ENCODE results near the gene LRIG3. TPM values are rescaled to one million over a fixed set of nuclear protein-coding genes. Genes with fewer than 3 reads are reported as not detected.

The LRIG3 gene
- total and polyA plus RNA-seq, 7 donors: 1.4 to 5.1 (median 2.9) TPM

DNA sequence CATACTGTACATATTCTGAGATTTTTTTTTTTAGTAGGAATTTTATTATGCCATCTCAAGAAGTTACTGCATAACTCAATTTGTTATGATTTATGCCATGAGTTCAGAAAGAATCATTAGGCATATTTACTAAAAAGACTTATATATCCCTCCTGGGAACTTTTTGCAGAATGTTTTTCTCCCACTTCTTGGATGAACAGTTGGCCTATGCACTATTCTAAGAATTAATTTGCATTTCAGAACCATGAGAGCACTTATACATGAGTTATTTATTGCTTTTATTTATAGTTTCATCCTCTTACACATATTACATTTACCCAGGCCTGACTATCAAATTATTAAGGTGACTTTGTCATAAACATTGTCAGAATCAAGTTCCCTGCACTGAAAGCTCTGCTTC lies 6.3 kb upstream of the LRIG3 start:
- ATAC-seq: no peak

DNA sequence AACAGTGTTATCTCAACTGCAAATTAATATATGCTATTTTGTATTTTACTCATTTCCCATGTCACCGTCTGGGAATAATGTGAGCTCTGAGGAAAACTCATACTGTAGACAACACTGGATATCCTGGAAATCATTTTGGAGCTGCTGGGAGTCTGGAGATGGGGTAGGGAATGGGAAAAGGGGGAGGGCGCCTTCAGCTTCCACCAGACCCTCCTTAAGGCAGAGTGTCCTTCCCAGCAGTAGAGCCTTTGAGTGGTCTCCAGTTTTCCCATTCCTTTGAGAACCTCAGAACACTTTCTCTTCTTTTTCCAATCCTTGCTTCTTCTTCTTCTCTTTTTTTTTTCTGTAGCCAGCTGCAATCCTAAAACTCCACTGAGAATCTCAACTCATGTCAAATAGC lies 5.4 kb upstream of the LRIG3 start:
- H3K36me3 ChIP-seq (ENCODE audit: insufficient read depth in 1 of 2, low read depth in 1 of 2): no peaks in the 10 kb centered on the region

More for the DNA sequence above, 6.3 kb upstream of the LRIG3 start:
- Histone ChIP-seq H3K27me3 (ENCODE audit: insufficient read depth in 3 of 3, low read length in 2 of 3) (no peaks in the 10 kb centered on the region), H3K36me3 (ENCODE audit: insufficient read depth in 1 of 2, low read depth in 1 of 2) (no peaks in the 10 kb centered on the region), H3K4me1 (no peaks in the 10 kb centered on the region), H3K27ac (no peak overlapping the region), H3K9me3 (no peaks in the 10 kb centered on the region), H3K4me3 (no peak overlapping the region)
- no peak for DNase-seq
- TF ChIP-seq, protein P1, sequence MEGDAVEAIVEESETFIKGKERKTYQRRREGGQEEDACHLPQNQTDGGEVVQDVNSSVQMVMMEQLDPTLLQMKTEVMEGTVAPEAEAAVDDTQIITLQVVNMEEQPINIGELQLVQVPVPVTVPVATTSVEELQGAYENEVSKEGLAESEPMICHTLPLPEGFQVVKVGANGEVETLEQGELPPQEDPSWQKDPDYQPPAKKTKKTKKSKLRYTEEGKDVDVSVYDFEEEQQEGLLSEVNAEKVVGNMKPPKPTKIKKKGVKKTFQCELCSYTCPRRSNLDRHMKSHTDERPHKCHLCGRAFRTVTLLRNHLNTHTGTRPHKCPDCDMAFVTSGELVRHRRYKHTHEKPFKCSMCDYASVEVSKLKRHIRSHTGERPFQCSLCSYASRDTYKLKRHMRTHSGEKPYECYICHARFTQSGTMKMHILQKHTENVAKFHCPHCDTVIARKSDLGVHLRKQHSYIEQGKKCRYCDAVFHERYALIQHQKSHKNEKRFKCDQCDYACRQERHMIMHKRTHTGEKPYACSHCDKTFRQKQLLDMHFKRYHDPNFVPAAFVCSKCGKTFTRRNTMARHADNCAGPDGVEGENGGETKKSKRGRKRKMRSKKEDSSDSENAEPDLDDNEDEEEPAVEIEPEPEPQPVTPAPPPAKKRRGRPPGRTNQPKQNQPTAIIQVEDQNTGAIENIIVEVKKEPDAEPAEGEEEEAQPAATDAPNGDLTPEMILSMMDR (IDR thresholded peaks at IDR 0.05): no peak
- intact Hi-C loops (cut with DNase I): no loop called here

DNA sequence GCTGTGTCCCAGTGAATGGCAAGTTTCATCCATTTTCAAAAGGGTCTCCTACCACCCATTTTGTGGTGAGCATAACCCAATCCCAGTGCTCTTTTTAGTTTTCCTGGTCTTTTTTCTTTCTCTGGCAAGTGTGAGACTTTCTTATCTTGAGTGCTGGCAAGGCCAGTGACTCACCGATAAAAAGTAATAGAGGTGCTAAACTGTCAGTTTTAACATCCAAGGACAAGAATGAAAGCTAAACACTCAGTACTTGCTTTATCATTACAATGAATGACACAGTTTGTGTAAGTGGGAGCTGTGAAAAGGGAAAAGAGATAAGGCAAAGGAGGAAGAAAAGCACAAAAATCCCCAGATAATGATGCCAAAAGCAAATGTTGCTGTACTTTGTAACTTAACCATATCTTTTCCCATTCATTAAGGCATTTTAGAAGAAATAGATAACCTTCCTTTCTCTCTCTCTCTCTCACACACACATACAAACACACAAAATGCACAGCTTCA lies 4.9 kb upstream of the LRIG3 start:
- H3K4me3 ChIP-seq: no peak overlapping the region
- no peaks in the 10 kb centered on the region for H3K27me3 ChIP-seq (ENCODE audit: insufficient read depth in 3 of 3, low read length in 2 of 3)
- H3K9me3 ChIP-seq: no peaks in the 10 kb centered on the region
- intact Hi-C loops (cut with DNase I): no loop called here
- TF ChIP-seq, protein P1 (IDR thresholded peaks at IDR 0.05): no peak
- DNase-seq (no peak), ATAC-seq (no peak)
- no peaks in the 10 kb centered on the region for H3K4me1 ChIP-seq
- no peaks in the 10 kb centered on the region for H3K36me3 ChIP-seq (ENCODE audit: insufficient read depth in 1 of 2, low read depth in 1 of 2)
- H3K27ac ChIP-seq: no peak overlapping the region
- WGBS, 3 donors: 25 to 35% (median 27%) methylated on average over 1 of the region's 1 CpG

More for the DNA sequence above, 5.4 kb upstream of the LRIG3 start:
- WGBS, 3 donors: 65 to 73% (median 73%) methylated on average over 2 of the region's 2 CpGs
- no peaks in the 10 kb centered on the region for H3K9me3 ChIP-seq
- TF ChIP-seq, protein P1 (IDR thresholded peaks at IDR 0.05): no peak
- no peak for ATAC-seq
- no peak overlapping the region for H3K4me3 ChIP-seq
- no peak for DNase-seq
- intact Hi-C loops (cut with DNase I): no loop called here
- no peaks in the 10 kb centered on the region for H3K27me3 ChIP-seq (ENCODE audit: insufficient read depth in 3 of 3, low read length in 2 of 3)
- no peaks in the 10 kb centered on the region for H3K4me1 ChIP-seq
- H3K27ac ChIP-seq: no peak overlapping the region

DNA sequence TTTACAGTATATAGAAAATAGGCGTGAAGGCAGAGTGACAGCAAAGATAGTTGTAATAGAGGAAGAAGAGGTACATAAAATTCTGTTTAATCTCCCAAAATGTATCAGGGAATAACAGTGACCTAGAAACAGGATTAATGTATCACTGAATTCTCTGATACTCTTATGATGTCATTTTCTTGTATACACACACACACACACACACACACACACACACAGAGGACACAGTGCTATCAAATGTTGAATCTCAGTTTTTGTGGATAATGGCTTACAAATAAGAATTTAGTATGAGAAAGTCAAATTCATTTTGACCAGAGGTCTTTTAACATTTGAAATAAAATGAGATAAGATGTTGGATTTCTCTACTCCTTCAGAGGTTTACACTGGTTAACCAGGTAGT lies 4.3 kb upstream of the LRIG3 start:
- intact Hi-C loops (cut with DNase I): no loop called here
- no peak overlapping the region for H3K27ac ChIP-seq
- TF ChIP-seq, protein P1 (IDR thresholded peaks at IDR 0.05): no peak
- no peak for DNase-seq
- H3K9me3 ChIP-seq: no peaks in the 10 kb centered on the region
- ATAC-seq: no peak
- no peaks in the 10 kb centered on the region for H3K36me3 ChIP-seq (ENCODE audit: insufficient read depth in 1 of 2, low read depth in 1 of 2)
- H3K4me3 ChIP-seq: no peak overlapping the region
- no peaks in the 10 kb centered on the region for H3K4me1 ChIP-seq
- H3K27me3 ChIP-seq (ENCODE audit: insufficient read depth in 3 of 3, low read length in 2 of 3): no peaks in the 10 kb centered on the region
- 88 to 100% (median 96%) methylated on average over 1 of the region's 1 CpG for WGBS, 3 donors

DNA sequence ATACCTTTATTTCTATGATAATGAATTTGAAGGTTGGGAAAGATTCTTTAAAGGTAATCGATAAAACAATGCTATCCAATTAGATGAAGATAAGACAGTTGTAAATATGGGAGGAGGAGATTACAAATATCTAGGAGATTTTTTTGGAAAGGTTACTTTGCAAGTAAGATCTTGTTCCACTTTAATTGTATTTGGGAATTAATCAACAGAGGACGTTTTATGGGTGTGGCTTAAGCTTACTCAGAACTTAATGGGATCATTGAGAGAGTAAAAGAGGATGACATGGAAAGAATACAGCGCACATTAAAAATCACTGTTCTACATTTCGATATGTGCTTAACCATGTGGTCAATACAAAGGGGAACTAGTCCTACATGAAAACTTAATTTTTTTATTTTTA lies 3.5 kb upstream of the LRIG3 start:
- no peak overlapping the region for H3K4me3 ChIP-seq
- no peak overlapping the region for H3K27ac ChIP-seq
- DNase-seq (no peak), ATAC-seq (no peak)
- TF ChIP-seq, protein P1 (IDR thresholded peaks at IDR 0.05): no peak
- WGBS, 3 donors: 87 to 90% (median 87%) methylated on average over 4 of the region's 4 CpGs
- H3K36me3 ChIP-seq (ENCODE audit: insufficient read depth in 1 of 2, low read depth in 1 of 2): no peaks in the 10 kb centered on the region
- H3K4me1 ChIP-seq: no peaks in the 10 kb centered on the region
- H3K9me3 ChIP-seq: no peaks in the 10 kb centered on the region
- intact Hi-C loops (cut with DNase I): no loop called here
- H3K27me3 ChIP-seq (ENCODE audit: insufficient read depth in 3 of 3, low read length in 2 of 3): no peaks in the 10 kb centered on the region
